ENCODE data around the gene GPR107. TPM values are rescaled to one million over a fixed set of nuclear protein-coding genes. Genes with fewer than 3 reads are reported as not detected.

Gene GPR107
- total and polyA plus RNA-seq, 2 of the 8 experiments (the other 6 are each of a cell fraction or from before 2014, with no cell fraction given), result 19.3 to 30.7 TPM

- no peak for TF ChIP-seq BCL11A (IDR thresholded peaks at IDR 0.05; ENCODE audit: low read depth in 2 of 2, low read length in 2 of 2)
- no peak for TF ChIP-seq BRCA1 (IDR thresholded peaks at IDR 0.05; ENCODE audit: low read depth, low read length)
- TF ChIP-seq EP300 (IDR thresholded peaks at IDR 0.05; ENCODE audit: borderline replicate concordance in 1 of 2, low read depth in 2 of 2, low read length in 2 of 2), result no peak
- no peak for TF ChIP-seq CTBP2 (IDR thresholded peaks at IDR 0.05; ENCODE audit: borderline replicate concordance, insufficient read depth, insufficient read length, low read length)
- no peak for TF ChIP-seq RFX5 (IDR thresholded peaks at IDR 0.05; ENCODE audit: borderline replicate concordance, low read depth, low read length)
- TF ChIP-seq GABPA (IDR thresholded peaks at IDR 0.05; ENCODE audit: borderline replicate concordance, insufficient read depth, low read length), result no peak
- TF ChIP-seq RNF2 (IDR thresholded peaks at IDR 0.05; ENCODE audit: borderline replicate concordance, low read depth, low read length, missing control alignments, poor library complexity, severe bottlenecking), result no peak
- no peak for TF ChIP-seq KDM5A (IDR thresholded peaks at IDR 0.05; ENCODE audit: low read length)
- peak; percentile 61 for TF ChIP-seq KDM4A (IDR thresholded peaks at IDR 0.05; ENCODE audit: low read depth, low read length, severe bottlenecking)
Measured at GRCh38 chr9:130171226-130172148, 117.8 kb downstream of the GPR107 start (continued).
